Endothelial cell (in vitro differentiated cells): ENCODE data around the gene KCNQ1. TPM values are rescaled to one million over a fixed set of nuclear protein-coding genes. Genes with fewer than 3 reads are reported as not detected.

Source experiments
- DNase-seq: peaks from one replicate; pipeline ENCODE4 v3.0.0; 2021; ENCODE audit warnings: low spot score
- H3K27ac Mint-ChIP-seq: one replicate; pipeline ENCODE4 v1.8.0; 2021; ENCODE audit warnings: mixed read lengths, inconsistent platforms; ENCODE audit not compliant: unreplicated experiment
- H3K27me3 Mint-ChIP-seq: one replicate; pipeline ENCODE4 v1.8.0; 2021; ENCODE audit warnings: mild to moderate bottlenecking, moderate library complexity, mixed read lengths, inconsistent platforms; ENCODE audit not compliant: unreplicated experiment
- H3K36me3 Mint-ChIP-seq: one replicate; pipeline ENCODE4 v1.8.0; 2021; ENCODE audit warnings: mild to moderate bottlenecking, low read depth, mixed read lengths, inconsistent platforms; ENCODE audit not compliant: unreplicated experiment
- H3K4me1 Mint-ChIP-seq: one replicate; pipeline ENCODE4 v1.8.0; 2021; ENCODE audit warnings: mild to moderate bottlenecking, mixed read lengths, inconsistent platforms; ENCODE audit not compliant: unreplicated experiment
- H3K4me3 Mint-ChIP-seq: one replicate; pipeline ENCODE4 v1.8.0; 2021; ENCODE audit warnings: mild to moderate bottlenecking, mixed read lengths, inconsistent platforms; ENCODE audit not compliant: unreplicated experiment
- H3K9me3 Mint-ChIP-seq: one replicate; pipeline ENCODE4 v1.8.0; 2021; ENCODE audit warnings: mixed read lengths, inconsistent platforms; ENCODE audit not compliant: unreplicated experiment
- CTCF ChIP-seq: fragments of 200-600 bp; sonication (generic); IDR thresholded peaks from one replicate; pipeline ENCODE4 v1.5.0; 2021; ENCODE audit warnings: antibody characterized with exemption; ENCODE audit not compliant: unreplicated experiment
- total RNA-seq: library from RNA; stranded (reverse); fragmentation: NEBNext Ultra II Directional; extraction: Animal tissue kit (Norgen Biotek cat#: 25700); gene quantifications from one replicate; pipeline ENCODE4 v1.2.1, GENCODE V29; 2021; ENCODE audit not compliant: unreplicated experiment

KCNQ1 gene
- total RNA-seq, 1 donor from 2014 or later = 35.3 TPM

GRCh38 chr11:2524446-2525165 is 79.8 kb downstream of the KCNQ1 start:
- H3K4me1 Mint-ChIP-seq = peaks cover 4% of the 10 kb centered on the region
- H3K9me3 Mint-ChIP-seq = no peaks in the 10 kb centered on the region
- no peak overlapping the region for H3K27ac Mint-ChIP-seq
- no peak for TF ChIP-seq CTCF
- no peak overlapping the region for H3K4me3 Mint-ChIP-seq
- peaks cover 8% of the 10 kb centered on the region for H3K36me3 Mint-ChIP-seq
- peak; percentile 2 for DNase-seq
- peaks cover 13% of the 10 kb centered on the region for H3K27me3 Mint-ChIP-seq

GRCh38 chr11:2525166-2525861 is 80.5 kb downstream of the KCNQ1 start:
- peak; percentile 3 for DNase-seq
- Mint-ChIP-seq H3K4me1 (peaks cover 4% of the 10 kb centered on the region), H3K36me3 (peaks cover 8% of the 10 kb centered on the region), H3K27ac (no peak overlapping the region), H3K9me3 (no peaks in the 10 kb centered on the region), H3K27me3 (peaks cover 13% of the 10 kb centered on the region), H3K4me3 (no peak overlapping the region)
- no peak for TF ChIP-seq CTCF

DNA sequence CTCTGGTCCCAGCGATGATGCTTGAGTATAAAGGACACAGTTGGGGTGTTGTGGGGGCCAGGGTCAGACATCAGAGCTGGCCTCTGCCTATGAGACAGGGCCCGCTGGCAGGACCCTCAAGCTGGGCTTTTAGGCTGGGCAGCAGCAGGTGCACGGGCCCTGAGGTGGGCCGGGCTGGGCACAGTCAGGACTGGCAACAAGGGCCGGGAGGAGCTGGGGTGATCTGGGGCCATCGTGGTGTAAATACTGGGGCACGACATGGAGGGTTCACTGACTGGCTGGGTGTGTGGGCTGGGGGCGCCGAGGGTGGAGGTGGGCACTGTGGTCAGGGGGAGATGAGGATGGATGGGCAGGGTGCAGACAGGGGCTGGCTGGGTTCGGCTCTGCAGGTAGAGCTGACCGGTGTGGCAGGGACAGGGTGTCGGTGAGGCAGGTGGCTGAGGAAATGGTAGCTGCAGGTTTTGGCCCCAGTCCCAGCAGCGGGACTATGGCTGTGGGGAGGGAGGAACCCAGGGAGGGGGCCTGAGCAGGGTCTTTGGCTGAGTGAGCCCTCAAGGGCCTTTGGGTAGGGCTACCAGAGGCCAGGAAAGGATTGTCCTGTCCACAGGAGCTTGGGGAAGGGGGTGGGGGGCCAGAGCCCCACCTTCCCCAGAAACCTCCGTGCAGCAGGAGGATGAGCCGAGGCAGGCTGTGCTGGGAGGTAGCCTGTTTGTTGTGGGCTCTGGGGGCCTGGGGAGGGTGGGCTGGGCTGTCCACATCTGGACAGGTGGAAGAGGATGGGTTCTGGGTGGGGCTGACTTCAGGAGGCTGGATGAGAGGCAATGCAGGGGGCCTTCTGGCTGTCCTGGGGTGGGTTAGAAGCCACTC is 81.4 kb downstream of the KCNQ1 start:
- Mint-ChIP-seq H3K27ac (no peak overlapping the region), H3K9me3 (no peaks in the 10 kb centered on the region), H3K4me3 (no peak overlapping the region), H3K4me1 (peaks cover 4% of the 10 kb centered on the region), H3K27me3 (peaks cover 12% of the 10 kb centered on the region), H3K36me3 (peaks cover 8% of the 10 kb centered on the region)
- no peak for TF ChIP-seq CTCF
- DNase-seq = peak; percentile 4

DNA sequence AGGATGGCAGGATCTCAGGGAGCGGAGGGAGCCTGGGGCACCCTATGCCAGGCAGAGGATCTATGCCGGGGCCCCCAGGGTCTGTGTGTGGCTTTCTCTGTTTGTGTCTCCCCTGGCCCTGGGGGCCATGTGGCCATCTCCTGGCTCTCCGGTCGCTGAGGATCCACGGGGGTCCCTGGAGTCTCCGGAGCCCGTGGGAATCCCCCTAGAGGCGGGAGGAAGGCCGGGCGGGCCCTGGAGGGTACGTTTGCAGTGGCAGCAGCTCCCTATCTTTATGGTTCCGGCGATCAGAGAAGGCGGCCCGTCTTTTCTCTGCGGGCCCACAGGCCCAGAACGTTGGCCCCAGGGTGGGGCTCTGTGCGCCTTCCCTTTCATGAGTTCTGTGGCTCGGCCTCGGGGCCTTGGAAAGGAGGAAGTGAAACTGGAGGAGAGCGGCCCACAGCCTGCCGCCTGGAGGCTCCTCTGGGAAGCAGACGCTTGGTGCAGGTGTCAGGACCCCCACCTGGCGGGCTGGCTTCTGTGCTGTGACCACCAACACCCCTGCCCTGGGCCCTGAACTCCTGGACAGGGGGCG is 82.1 kb downstream of the KCNQ1 start:
- no peak overlapping the region for H3K27ac Mint-ChIP-seq
- peaks cover 4% of the 10 kb centered on the region for H3K4me1 Mint-ChIP-seq
- peaks cover 8% of the 10 kb centered on the region for H3K36me3 Mint-ChIP-seq
- H3K4me3 Mint-ChIP-seq = no peak overlapping the region
- H3K27me3 Mint-ChIP-seq = peaks cover 12% of the 10 kb centered on the region
- no peaks in the 10 kb centered on the region for H3K9me3 Mint-ChIP-seq
- DNase-seq = no peak
- TF ChIP-seq CTCF = no peak
